ENCODE data around the gene NUDC.
A peak's percentile ranks its signal among the peaks of the same experiment; 100 is the strongest.

The NUDC gene

GRCh38 chr1:26959270-26959669, 37.7 kb downstream of the NUDC start:
- Histone ChIP-seq H3K9ac (ENCODE audit: low read depth, low read length) (peak overlapping the region; percentile 62), H3K27me3 (ENCODE audit: insufficient read depth, low read length) (peaks cover 40% of the 10 kb centered on the region), H3K9me3 (ENCODE audit: insufficient read depth, low read depth, low read length) (no peaks in the 10 kb centered on the region), H3K4me3 (ENCODE audit: low read length) (peak overlapping the region; percentile 66), H3K27ac (ENCODE audit: low read length) (no peak overlapping the region), H3K36me3 (ENCODE audit: insufficient read depth, low read depth, low read length) (no peaks in the 10 kb centered on the region), H3K4me1 (ENCODE audit: insufficient read depth, low read length) (no peaks in the 10 kb centered on the region)

- Histone ChIP-seq H3K27me3 (ENCODE audit: insufficient read depth, low read length) (peaks cover 40% of the 10 kb centered on the region), H3K9me3 (ENCODE audit: insufficient read depth, low read depth, low read length) (no peaks in the 10 kb centered on the region), H3K36me3 (ENCODE audit: insufficient read depth, low read depth, low read length) (no peaks in the 10 kb centered on the region), H3K9ac (ENCODE audit: low read depth, low read length) (peak within 1 kb of the TSS; percentile 62), H3K4me3 (ENCODE audit: low read length) (peak within 1 kb of the TSS; percentile 66), H3K27ac (ENCODE audit: low read length) (no peak within 1 kb of the TSS), H3K4me1 (ENCODE audit: insufficient read depth, low read length) (no peaks in the 10 kb centered on the region)
Observed at GRCh38 chr1:26959722-26960624, 38.4 kb downstream of the NUDC start, which contains the start of gene KDF1. Gene KDF1, minus strand, starts transcription at chr1:26960468. Its CDS starts 8,088 bp downstream, at chr1:26952380.

- peak overlapping the region; percentile 66 for H3K4me3 ChIP-seq (ENCODE audit: low read length)
- H3K4me1 ChIP-seq (ENCODE audit: insufficient read depth, low read length), result no peaks in the 10 kb centered on the region
Observed at GRCh38 chr1:26960625-26960966, 39.1 kb downstream of the NUDC start.

GRCh38 chr1:26961826-26962225, 40.3 kb downstream of the NUDC start:
- H3K4me1 ChIP-seq (ENCODE audit: insufficient read depth, low read length), result no peaks in the 10 kb centered on the region
- no peak overlapping the region for H3K27ac ChIP-seq (ENCODE audit: low read length)
- H3K27me3 ChIP-seq (ENCODE audit: insufficient read depth, low read length), result peaks cover 40% of the 10 kb centered on the region
- H3K9ac ChIP-seq (ENCODE audit: low read depth, low read length), result no peak overlapping the region
- H3K9me3 ChIP-seq (ENCODE audit: insufficient read depth, low read depth, low read length), result no peaks in the 10 kb centered on the region
- H3K36me3 ChIP-seq (ENCODE audit: insufficient read depth, low read depth, low read length), result no peaks in the 10 kb centered on the region
- no peak overlapping the region for H3K4me3 ChIP-seq (ENCODE audit: low read length)

More at GRCh38 chr1:26960625-26960966, 39.1 kb downstream of the NUDC start:
- no peaks in the 10 kb centered on the region for H3K36me3 ChIP-seq (ENCODE audit: insufficient read depth, low read depth, low read length)
- H3K9ac ChIP-seq (ENCODE audit: low read depth, low read length), result peak overlapping the region; percentile 62
- no peaks in the 10 kb centered on the region for H3K9me3 ChIP-seq (ENCODE audit: insufficient read depth, low read depth, low read length)
- no peak overlapping the region for H3K27ac ChIP-seq (ENCODE audit: low read length)
- peaks cover 40% of the 10 kb centered on the region for H3K27me3 ChIP-seq (ENCODE audit: insufficient read depth, low read length)

GRCh38 chr1:26965213-26965612, 43.7 kb downstream of the NUDC start:
- Histone ChIP-seq H3K4me3 (ENCODE audit: low read length) (no peak overlapping the region), H3K27me3 (ENCODE audit: insufficient read depth, low read length) (peaks cover 22% of the 10 kb centered on the region), H3K9ac (ENCODE audit: low read depth, low read length) (no peak overlapping the region), H3K9me3 (ENCODE audit: insufficient read depth, low read depth, low read length) (no peaks in the 10 kb centered on the region), H3K27ac (ENCODE audit: low read length) (no peak overlapping the region), H3K36me3 (ENCODE audit: insufficient read depth, low read depth, low read length) (no peaks in the 10 kb centered on the region), H3K4me1 (ENCODE audit: insufficient read depth, low read length) (no peaks in the 10 kb centered on the region)

- H3K4me1 ChIP-seq (ENCODE audit: insufficient read depth, low read length), result no peaks in the 10 kb centered on the region
- no peaks in the 10 kb centered on the region for H3K9me3 ChIP-seq (ENCODE audit: insufficient read depth, low read depth, low read length)
- no peaks in the 10 kb centered on the region for H3K36me3 ChIP-seq (ENCODE audit: insufficient read depth, low read depth, low read length)
- H3K9ac ChIP-seq (ENCODE audit: low read depth, low read length), result no peak overlapping the region
- no peak overlapping the region for H3K4me3 ChIP-seq (ENCODE audit: low read length)
- H3K27me3 ChIP-seq (ENCODE audit: insufficient read depth, low read length), result peaks cover 19% of the 10 kb centered on the region
- no peak overlapping the region for H3K27ac ChIP-seq (ENCODE audit: low read length)
Observed at GRCh38 chr1:26965628-26966027, 44.1 kb downstream of the NUDC start.

- Histone ChIP-seq H3K9me3 (ENCODE audit: insufficient read depth, low read depth, low read length) (no peaks in the 10 kb centered on the region), H3K36me3 (ENCODE audit: insufficient read depth, low read depth, low read length) (no peaks in the 10 kb centered on the region), H3K27me3 (ENCODE audit: insufficient read depth, low read length) (no peaks in the 10 kb centered on the region), H3K4me3 (ENCODE audit: low read length) (no peak overlapping the region), H3K4me1 (ENCODE audit: insufficient read depth, low read length) (peaks cover 3% of the 10 kb centered on the region; the same call in 1 of the 2 replicates), H3K27ac (ENCODE audit: low read length) (no peak overlapping the region), H3K9ac (ENCODE audit: low read depth, low read length) (no peak overlapping the region)
Observed at GRCh38 chr1:26970810-26971209, 49.3 kb downstream of the NUDC start.

- Histone ChIP-seq H3K27me3 (ENCODE audit: insufficient read depth, low read length) (no peaks in the 10 kb centered on the region), H3K27ac (ENCODE audit: low read length) (no peak overlapping the region), H3K9me3 (ENCODE audit: insufficient read depth, low read depth, low read length) (no peaks in the 10 kb centered on the region), H3K4me3 (ENCODE audit: low read length) (no peak overlapping the region), H3K9ac (ENCODE audit: low read depth, low read length) (no peak overlapping the region), H3K36me3 (ENCODE audit: insufficient read depth, low read depth, low read length) (no peaks in the 10 kb centered on the region), H3K4me1 (ENCODE audit: insufficient read depth, low read length) (peaks cover 3% of the 10 kb centered on the region; the same call in 1 of the 2 replicates)
Observed at GRCh38 chr1:26971590-26971989, 50.0 kb downstream of the NUDC start.

- H3K27me3 ChIP-seq (ENCODE audit: insufficient read depth, low read length), result no peaks in the 10 kb centered on the region
- H3K27ac ChIP-seq (ENCODE audit: low read length), result no peak overlapping the region
- no peak overlapping the region for H3K4me3 ChIP-seq (ENCODE audit: low read length)
- no peaks in the 10 kb centered on the region for H3K36me3 ChIP-seq (ENCODE audit: insufficient read depth, low read depth, low read length)
- H3K9ac ChIP-seq (ENCODE audit: low read depth, low read length), result no peak overlapping the region
- no peaks in the 10 kb centered on the region for H3K9me3 ChIP-seq (ENCODE audit: insufficient read depth, low read depth, low read length)
- H3K4me1 ChIP-seq (ENCODE audit: insufficient read depth, low read length), result peaks cover 3% of the 10 kb centered on the region; the same call in 1 of the 2 replicates
Observed at GRCh38 chr1:26972390-26972789, 50.8 kb downstream of the NUDC start.

- Histone ChIP-seq H3K9me3 (ENCODE audit: insufficient read depth, low read depth, low read length) (no peaks in the 10 kb centered on the region), H3K27ac (ENCODE audit: low read length) (no peak overlapping the region), H3K4me1 (ENCODE audit: insufficient read depth, low read length) (peaks cover 3% of the 10 kb centered on the region; the same call in 1 of the 2 replicates), H3K36me3 (ENCODE audit: insufficient read depth, low read depth, low read length) (no peaks in the 10 kb centered on the region), H3K27me3 (ENCODE audit: insufficient read depth, low read length) (no peaks in the 10 kb centered on the region), H3K4me3 (ENCODE audit: low read length) (no peak overlapping the region), H3K9ac (ENCODE audit: low read depth, low read length) (no peak overlapping the region)
Observed at GRCh38 chr1:26972821-26973220, 51.3 kb downstream of the NUDC start.

- Histone ChIP-seq H3K4me1 (ENCODE audit: insufficient read depth, low read length) (peaks cover 3% of the 10 kb centered on the region; the same call in 1 of the 2 replicates), H3K9me3 (ENCODE audit: insufficient read depth, low read depth, low read length) (no peaks in the 10 kb centered on the region), H3K4me3 (ENCODE audit: low read length) (no peak overlapping the region), H3K36me3 (ENCODE audit: insufficient read depth, low read depth, low read length) (no peaks in the 10 kb centered on the region), H3K27ac (ENCODE audit: low read length) (no peak overlapping the region), H3K9ac (ENCODE audit: low read depth, low read length) (no peak overlapping the region), H3K27me3 (ENCODE audit: insufficient read depth, low read length) (no peaks in the 10 kb centered on the region)
Observed at GRCh38 chr1:26976621-26977510, 55.3 kb downstream of the NUDC start.

All from iPS-20b (cell line).